CD4-positive, alpha-beta T cell treated with Interleukin-15 for 4 hours (primary cell): ENCODE results near the gene PER3.

Source experiments
- DNase-seq: peaks from one replicate; pipeline ENCODE4 v3.0.0-alpha.2; 2020; ENCODE audit warnings: low spot score

The PER3 gene

GRCh38 chr1:7783826-7784491 lies at the start of gene PER3:
Gene PER3, plus strand, starts transcription at chr1:7784291. Its CDS starts 587 bp downstream, at chr1:7784878.
- peak; percentile 91 for DNase-seq

DNA sequence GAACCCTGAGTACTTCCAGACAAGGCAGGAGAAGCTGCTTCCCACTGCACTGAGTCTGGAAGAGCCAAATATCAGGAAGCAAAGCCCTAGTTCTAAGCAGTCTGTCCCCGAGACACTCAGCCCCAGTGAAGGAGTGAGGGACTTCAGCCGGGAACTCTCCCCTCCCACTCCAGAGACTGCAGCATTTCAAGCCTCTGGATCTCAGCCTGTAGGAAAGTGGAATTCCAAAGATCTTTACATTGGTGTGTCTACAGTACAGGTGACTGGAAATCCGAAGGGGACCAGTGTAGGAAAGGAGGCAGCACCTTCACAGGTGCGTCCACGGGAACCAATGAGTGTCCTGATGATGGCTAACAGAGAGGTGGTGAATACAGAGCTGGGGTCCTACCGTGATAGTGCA lies 46.0 kb upstream of the PER3 start:
- no peak for DNase-seq

GRCh38 chr1:7743346-7743745 lies 40.7 kb upstream of the PER3 start:
- no peak for DNase-seq

DNA sequence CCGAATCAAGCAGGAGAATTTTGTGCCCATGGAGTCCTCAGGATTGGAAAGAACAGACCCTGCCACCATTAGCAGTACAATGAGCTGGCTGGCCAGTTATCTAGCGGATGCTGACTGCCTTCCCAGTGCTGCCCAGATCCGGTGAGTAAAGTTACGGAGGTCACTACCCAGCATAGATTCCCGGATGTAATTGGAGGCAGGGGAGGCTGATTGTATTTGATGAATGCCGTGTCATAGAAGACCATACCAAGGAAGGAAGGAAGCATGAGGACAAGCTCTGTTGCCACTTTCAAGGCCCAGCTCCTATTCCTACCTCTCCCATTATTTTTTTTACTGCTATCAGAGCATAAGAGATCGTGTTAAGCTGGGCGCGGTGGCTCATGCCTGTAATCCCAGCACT lies 39.2 kb upstream of the PER3 start:
- DNase-seq = no peak

DNA sequence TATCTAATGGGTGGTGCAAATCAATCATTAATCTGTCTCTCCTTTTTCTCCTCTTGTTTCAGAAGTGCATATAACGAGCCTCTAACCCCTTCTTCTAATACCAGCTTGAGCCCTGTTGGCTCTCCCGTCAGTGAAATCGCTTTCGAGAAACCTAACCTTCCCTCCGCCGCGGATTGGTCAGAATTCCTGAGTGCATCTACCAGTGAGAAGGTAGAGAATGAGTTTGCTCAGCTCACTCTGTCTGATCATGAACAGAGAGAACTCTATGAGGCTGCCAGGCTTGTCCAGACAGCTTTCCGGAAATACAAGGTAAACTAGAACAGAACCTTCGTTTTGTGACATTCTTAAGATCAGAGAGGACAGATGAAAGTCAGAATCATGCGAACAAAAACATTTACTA lies 38.3 kb upstream of the PER3 start:
- DNase-seq = no peak

DNA sequence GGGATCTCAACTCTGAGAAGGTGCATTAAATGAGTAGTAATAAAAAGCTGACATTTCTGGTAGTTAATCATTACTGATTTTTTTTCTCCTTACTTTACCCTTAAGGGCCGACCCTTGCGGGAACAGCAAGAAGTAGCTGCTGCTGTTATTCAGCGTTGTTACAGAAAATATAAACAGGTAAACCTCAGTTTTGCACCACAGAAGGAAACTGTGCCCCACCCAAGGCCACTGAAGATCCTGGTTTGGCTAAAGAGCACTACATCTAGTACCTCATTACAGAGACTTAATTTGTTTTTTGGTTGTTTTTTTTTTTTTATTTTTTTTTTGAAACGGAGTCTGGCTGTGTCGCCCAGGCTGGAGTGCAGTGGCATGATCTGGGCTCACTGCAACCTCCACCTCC lies 36.5 kb upstream of the PER3 start:
- no peak for DNase-seq

- no peak for DNase-seq
Measured at GRCh38 chr1:7749126-7749525, 35.0 kb upstream of the PER3 start.

DNA sequence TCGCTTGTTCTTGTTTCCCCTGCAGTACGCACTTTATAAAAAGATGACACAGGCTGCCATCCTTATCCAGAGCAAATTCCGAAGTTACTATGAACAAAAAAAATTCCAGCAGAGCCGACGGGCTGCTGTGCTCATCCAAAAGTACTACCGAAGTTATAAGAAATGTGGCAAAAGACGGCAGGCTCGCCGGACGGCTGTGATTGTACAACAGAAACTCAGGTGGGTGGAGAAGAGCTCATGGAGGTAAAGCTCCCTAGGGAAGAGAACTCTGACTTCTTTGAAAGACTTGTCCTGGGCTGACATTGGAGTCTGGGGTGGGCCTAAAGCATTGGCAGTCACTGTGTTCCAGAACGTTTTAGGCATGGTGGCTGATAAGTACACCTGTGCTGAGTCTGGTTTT lies 32.9 kb upstream of the PER3 start:
- DNase-seq = no peak

DNA sequence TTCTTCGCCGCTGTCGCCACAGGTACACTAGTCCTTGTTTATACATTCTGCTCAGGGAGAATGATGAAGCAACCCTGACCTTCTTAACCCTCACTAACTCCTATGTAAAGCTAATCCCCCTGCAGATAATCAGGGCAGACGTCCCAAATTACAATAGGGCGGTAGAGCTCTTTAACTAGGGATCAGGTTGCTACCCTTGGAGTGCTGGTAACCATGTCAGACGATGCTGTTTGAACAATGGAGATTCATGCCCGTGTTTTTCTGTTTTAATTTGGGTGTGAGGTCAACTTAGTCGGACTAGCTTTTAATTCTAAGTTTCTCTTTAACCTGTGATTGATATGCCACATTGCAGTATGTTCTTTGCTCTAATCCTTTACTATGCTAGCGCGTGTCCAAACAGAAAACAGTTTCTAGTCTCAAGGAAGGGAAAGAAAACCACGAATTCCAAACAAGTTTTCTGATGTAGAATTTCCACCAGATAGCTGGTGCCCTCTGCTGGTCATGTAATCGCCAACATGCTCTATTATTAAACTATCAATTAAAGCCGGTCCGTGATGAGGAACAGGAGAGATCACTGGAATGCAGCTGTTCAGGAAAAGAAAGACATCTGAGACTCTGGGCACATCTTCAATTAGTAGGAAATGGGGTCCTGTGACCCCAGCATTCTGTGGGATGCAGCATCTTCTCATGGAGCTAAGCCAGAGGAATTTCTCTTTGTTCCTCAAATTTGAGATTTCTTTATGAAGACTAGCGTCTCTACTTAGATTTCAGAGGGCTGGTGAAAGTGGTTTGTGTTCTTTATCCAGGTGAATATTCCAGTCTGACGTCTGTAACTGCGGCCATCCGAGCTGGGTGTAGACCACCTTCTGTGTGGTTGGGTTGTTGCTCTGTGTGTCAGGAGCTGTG lies 31.3 kb upstream of the PER3 start:
- DNase-seq = peak; percentile 54

- no peak for DNase-seq
Measured at GRCh38 chr1:7753641-7754040, 30.4 kb upstream of the PER3 start.

- no peak for DNase-seq
Measured at GRCh38 chr1:7754234-7754633, 29.9 kb upstream of the PER3 start.

DNA sequence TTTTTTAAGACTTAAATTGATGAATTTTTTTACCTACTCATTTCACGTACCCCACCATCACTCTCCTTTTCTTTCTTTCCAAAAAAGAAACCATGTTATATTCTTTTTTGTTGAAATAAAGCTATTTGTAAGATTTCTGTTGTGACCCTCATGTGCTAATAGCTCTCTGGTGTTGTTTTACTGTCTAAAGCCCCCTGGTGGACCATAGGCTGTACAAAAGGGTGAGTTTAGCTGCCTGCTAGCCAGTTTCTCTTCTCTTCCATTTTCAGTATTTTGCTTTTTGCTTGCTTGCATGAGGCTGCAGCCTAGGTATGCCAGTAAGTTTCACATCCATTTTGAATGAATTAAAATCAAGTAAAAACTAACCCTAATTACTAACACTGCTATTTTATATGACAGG lies 28.6 kb upstream of the PER3 start:
- no peak for DNase-seq

- no peak for DNase-seq
Measured at GRCh38 chr1:7760245-7760644, 23.8 kb upstream of the PER3 start.

- DNase-seq = no peak
Measured at GRCh38 chr1:7761103-7761502, 23.0 kb upstream of the PER3 start.

DNA sequence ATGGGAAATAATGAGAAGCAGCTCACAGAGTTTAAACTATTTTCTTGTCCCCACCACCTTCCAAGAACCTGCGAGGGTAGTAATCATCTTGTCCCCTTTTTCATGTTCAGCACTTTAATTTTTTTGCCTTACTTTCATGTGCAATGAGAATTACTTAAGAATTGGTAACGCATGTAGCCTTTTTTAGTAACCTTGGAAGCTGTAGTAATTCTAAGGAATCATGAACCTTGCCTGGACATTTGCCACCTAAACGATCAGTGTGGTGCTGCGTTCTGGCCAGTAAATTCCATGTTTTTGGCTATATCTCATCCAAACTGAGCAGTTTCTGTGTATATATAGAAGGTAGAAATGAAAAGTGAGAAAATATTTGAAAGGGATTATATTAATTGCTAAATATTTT lies 16.9 kb upstream of the PER3 start:
- no peak for DNase-seq

GRCh38 chr1:7768583-7768982 lies 15.5 kb upstream of the PER3 start:
- no peak for DNase-seq

GRCh38 chr1:7769673-7770412 lies 14.2 kb upstream of the PER3 start:
- DNase-seq = no peak

DNA sequence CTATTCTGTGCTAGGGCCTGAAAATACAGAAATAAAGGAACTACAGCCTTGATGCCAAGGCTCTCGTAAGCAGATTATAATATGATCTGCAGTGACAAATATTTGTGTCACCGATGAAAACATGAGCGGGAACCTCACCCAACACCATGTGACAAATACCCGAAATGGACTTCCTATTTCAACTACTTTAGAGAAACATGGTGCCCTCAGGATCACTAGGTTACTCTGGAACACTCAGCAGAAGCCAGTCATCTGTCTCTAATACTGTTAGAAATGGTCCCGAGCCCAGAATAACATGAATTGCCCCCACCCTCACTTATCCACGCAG lies 13.5 kb upstream of the PER3 start:
- no peak for DNase-seq

DNA sequence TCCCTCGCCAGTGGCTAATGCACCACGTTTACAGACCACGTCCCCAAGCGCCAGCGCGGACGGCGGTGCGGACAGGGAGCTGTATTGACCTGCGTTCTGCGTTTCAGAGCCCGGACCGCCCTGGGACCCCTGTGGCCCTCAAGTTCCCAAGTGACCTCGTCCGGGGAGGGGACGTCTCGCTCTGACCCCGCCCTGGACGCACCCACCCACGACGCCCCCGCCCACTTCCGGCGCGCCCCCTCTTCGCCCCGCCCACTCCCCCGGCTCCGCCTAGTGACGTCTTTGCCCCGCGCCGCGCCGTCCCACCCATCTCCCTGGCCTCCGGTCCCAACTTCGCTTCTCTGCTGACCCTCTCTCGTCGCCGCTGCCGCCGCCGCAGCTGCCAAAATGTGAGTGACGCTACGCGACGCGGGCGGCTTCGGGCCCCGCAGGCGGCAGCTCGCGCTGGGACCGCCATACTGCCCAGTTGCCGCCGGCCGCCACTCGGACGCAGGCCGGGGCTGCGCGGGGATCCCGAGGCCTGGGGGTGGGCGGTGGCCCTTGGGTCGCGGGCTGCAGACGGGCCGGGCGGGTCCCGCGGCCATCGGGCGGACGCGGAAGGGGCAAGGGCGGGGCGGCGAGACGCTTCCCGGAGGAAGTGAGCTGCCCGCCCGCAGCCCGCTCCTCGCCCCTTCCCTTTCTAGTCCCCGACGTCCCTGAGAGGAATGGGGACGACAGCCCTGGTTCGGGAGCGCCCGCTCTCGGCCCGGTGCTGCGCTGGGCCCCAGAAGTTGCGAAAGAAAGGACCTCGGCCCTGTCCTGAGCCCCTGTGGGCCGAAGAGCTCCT lies 12.9 kb upstream of the PER3 start, which contains the start of gene VAMP3:
Gene VAMP3 (plus strand): TSS at position 300 of the 826 bp plus-strand sequence. CDS start 88 bp downstream, at position 388.
- DNase-seq = peak; percentile 85

- DNase-seq = no peak
Measured at GRCh38 chr1:7771823-7772299, 12.2 kb upstream of the PER3 start.

DNA sequence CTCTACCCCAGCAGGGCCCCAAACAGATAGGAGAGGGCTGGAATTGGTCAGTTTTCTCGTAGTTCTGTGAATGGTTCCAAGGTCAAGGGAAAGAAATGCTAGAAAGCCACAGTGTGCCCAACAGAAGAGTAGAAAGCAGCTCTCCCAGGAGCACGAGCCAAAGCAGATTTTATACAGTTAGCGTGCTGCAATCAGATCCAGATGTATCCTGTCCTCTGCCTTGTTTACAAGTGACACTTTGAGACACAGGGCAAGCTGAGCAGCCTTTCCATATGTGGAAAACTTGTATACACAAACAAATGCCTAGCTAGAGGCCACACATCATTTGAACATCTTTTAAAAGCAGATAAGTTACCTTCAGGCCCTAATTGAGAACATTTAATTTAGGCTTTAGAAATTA lies 6.5 kb upstream of the PER3 start:
- DNase-seq = no peak

DNA sequence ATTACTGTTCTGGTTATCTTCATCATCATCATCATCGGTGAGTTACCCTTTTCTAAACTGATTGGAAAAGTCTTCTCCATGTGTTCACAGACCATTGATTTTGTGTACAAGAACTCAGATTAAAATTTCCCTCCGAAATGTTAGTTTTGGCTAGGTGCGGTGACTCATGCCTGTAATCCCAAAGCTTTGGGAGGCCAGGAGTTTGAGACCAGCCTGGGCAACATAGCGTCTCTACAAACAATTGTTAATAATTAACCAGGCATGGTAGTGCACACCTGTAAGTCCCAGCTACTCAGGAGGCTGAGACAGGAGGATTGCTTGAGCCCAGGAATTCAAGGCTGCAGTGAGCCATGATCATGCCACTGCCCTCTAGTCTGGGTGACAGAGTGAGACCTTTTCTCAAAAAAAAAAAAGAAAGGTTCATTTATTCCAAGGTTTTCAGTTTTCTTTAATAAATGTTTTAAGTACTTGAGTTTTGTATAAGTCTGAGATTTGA lies 5.9 kb upstream of the PER3 start:
- DNase-seq = no peak
